Progenitor cell of endocrine pancreas (in vitro differentiated cells): ENCODE data around the gene POU6F2. TPM values are rescaled to one million over a fixed set of nuclear protein-coding genes. Genes with fewer than 3 reads are reported as not detected.

Experiments
- DNase-seq: peaks from one replicate; pipeline ENCODE4 v3.0.0; 2021; ENCODE audit warnings: low spot score; ENCODE audit not compliant: unreplicated experiment
- H3K27ac Mint-ChIP-seq: 2 replicates; pipeline ENCODE4 v1.8.0; 2021; ENCODE audit warnings: mild to moderate bottlenecking, moderate library complexity, mixed read lengths
- H3K27me3 Mint-ChIP-seq: 2 replicates; pipeline ENCODE4 v1.8.0; 2021; ENCODE audit warnings: mixed read lengths
- H3K36me3 Mint-ChIP-seq: 2 replicates; pipeline ENCODE4 v1.8.0; 2022; ENCODE audit warnings: mixed read lengths; ENCODE audit not compliant: insufficient read depth
- H3K4me1 Mint-ChIP-seq: 2 replicates; pipeline ENCODE4 v1.8.0; 2021; ENCODE audit warnings: low read depth, mixed read lengths
- H3K4me3 Mint-ChIP-seq: 2 replicates; pipeline ENCODE4 v1.8.0; 2021; ENCODE audit warnings: low read depth, mild to moderate bottlenecking, moderate library complexity, mixed read lengths
- H3K9me3 Mint-ChIP-seq: 2 replicates; pipeline ENCODE4 v1.8.0; 2021; ENCODE audit warnings: low read depth, mixed read lengths
- CTCF ChIP-seq: fragments of 200-600 bp; sonication (generic); IDR thresholded peaks from one replicate; pipeline ENCODE4 v1.5.0; 2021; ENCODE audit warnings: antibody characterized with exemption, mild to moderate bottlenecking; ENCODE audit not compliant: unreplicated experiment
- total RNA-seq: library from RNA; stranded (reverse); gene quantifications from 2 replicates; pipeline ENCODE4 v1.2.1, GENCODE V29; 2021

POU6F2 gene
- total RNA-seq, 1 donor from 2014 or later, result 5.6 TPM

- no peak for DNase-seq
- peaks cover 32% of the 10 kb centered on the region for H3K4me1 Mint-ChIP-seq
- H3K27me3 Mint-ChIP-seq, result no peaks in the 10 kb centered on the region
- H3K4me3 Mint-ChIP-seq, result peak overlapping the region; percentile 56
- H3K27ac Mint-ChIP-seq, result peak overlapping the region; percentile 95
- no peaks in the 10 kb centered on the region for H3K36me3 Mint-ChIP-seq
- TF ChIP-seq CTCF, result no peak
- H3K9me3 Mint-ChIP-seq, result no peaks in the 10 kb centered on the region
These were observed 428.8 kb downstream of the POU6F2 start for GRCh38 chr7:39406467-39406866.

DNA sequence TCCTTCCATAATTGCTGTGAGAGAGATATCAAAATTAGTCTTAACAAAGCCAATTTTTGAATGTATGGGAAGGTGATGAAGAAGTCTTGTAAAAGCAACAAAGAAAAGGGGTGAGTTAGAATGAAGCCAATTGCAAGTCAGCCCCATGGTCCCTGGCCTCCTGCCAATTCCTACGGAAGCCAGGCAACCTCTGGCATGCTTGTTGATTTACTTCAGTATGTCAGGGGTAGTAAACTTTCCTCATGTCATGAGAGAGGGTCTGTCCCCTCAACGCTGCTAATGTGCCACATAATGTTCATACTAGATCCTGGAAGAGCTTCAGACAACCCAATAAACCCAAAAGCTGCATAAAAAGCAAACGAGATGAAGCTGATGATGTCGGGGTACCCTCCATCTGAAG, 429.4 kb downstream of the POU6F2 start:
- Mint-ChIP-seq H3K27me3 (no peaks in the 10 kb centered on the region), H3K4me1 (peaks cover 32% of the 10 kb centered on the region), H3K27ac (peak overlapping the region; percentile 31), H3K36me3 (no peaks in the 10 kb centered on the region), H3K4me3 (no peak overlapping the region), H3K9me3 (no peaks in the 10 kb centered on the region)
- TF ChIP-seq CTCF, result no peak
- no peak for DNase-seq

- no peak for TF ChIP-seq CTCF
- Mint-ChIP-seq H3K4me1 (peaks cover 32% of the 10 kb centered on the region), H3K4me3 (no peak overlapping the region)
These were observed 430.0 kb downstream of the POU6F2 start for GRCh38 chr7:39407723-39408122.

DNA sequence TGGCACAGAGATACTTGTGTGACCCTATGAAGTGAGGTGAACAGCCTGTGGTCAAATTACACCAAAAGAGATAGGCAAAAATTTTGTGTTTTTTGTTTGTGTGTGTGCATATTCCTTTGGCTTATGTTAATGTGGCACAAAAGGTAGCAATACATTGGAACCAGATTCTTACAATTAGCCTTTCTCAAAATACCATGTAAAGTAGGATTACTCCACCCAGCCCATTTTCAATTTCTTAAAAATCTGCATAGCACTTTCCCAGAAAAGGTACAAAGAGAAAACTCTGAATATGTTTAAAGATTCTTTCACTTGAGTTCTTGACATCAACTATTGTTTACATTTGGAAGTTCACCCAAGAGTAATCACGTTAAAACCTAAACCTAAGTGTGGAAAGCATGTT, 431.2 kb downstream of the POU6F2 start:
- Mint-ChIP-seq H3K9me3 (no peaks in the 10 kb centered on the region), H3K4me3 (no peak overlapping the region), H3K36me3 (no peaks in the 10 kb centered on the region), H3K27me3 (no peaks in the 10 kb centered on the region), H3K27ac (no peak overlapping the region), H3K4me1 (peaks cover 32% of the 10 kb centered on the region)
- no peak for TF ChIP-seq CTCF
- no peak for DNase-seq

More at GRCh38 chr7:39407723-39408122, 430.0 kb downstream of the POU6F2 start:
- no peak for DNase-seq
- H3K27ac Mint-ChIP-seq, result peak overlapping the region; percentile 13
- H3K9me3 Mint-ChIP-seq, result no peaks in the 10 kb centered on the region
- no peaks in the 10 kb centered on the region for H3K27me3 Mint-ChIP-seq
- no peaks in the 10 kb centered on the region for H3K36me3 Mint-ChIP-seq

DNA sequence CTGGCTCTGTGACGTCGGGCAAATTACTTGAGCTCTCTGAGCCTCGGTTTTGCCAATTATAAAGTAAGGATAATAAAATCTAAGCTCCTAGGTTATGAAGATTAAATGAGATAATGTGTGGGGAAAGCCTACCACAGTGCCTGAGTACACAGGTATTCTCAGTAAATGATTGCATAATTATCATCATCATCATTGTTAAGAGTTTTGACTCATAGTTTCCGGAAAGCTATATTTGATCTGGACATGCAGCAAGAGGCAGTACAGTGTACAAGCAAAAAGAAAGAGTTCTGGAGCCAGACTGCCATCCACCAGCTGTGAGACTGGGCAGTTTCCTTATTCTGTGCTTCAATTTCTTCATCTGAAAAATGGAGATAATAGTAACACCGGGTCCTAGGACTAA, 432.9 kb downstream of the POU6F2 start:
- TF ChIP-seq CTCF, result no peak
- Mint-ChIP-seq H3K9me3 (no peaks in the 10 kb centered on the region), H3K36me3 (no peaks in the 10 kb centered on the region), H3K4me1 (peaks cover 34% of the 10 kb centered on the region), H3K27ac (no peak overlapping the region), H3K27me3 (peaks cover 4% of the 10 kb centered on the region), H3K4me3 (no peak overlapping the region)
- no peak for DNase-seq
